HepG2 (cell line): ENCODE data around the gene DCST2. TPM values are rescaled to one million over a fixed set of nuclear protein-coding genes. Genes with fewer than 3 reads are reported as not detected.

ENCODE experiments used
- CHCHD3 ChIP-seq: sonication (generic); formaldehyde crosslinking; IDR thresholded peaks from 2 replicates; pipeline ENCODE4 v1.8.0; 2022; ENCODE audit warnings: mild to moderate bottlenecking, missing genetic modification reagents, moderate library complexity
- ELF4 ChIP-seq: sonication (generic); formaldehyde crosslinking; IDR thresholded peaks from 2 replicates; pipeline ENCODE4 v1.5.0; 2020; ENCODE audit warnings: missing genetic modification reagents, mild to moderate bottlenecking, moderate library complexity, borderline replicate concordance
- NR2F2 ChIP-seq: IDR thresholded peaks from 2 replicates; pipeline ENCODE4 v1.6.1; 2012; ENCODE audit warnings: low read depth, inconsistent platforms, borderline replicate concordance
- SRSF4 ChIP-seq: fragments of 200-400 bp; formaldehyde crosslinking; IDR thresholded peaks from one replicate; pipeline ENCODE4 v1.6.1; 2018; ENCODE audit warnings: mild to moderate bottlenecking, low read depth, low read length, moderate library complexity; ENCODE audit not compliant: poor library complexity, severe bottlenecking
- TAF1 ChIP-seq: sonication (generic); formaldehyde crosslinking; IDR thresholded peaks from 2 replicates; pipeline ENCODE4 v1.4.0; 2020; ENCODE audit warnings: missing genetic modification reagents
- TBX3 ChIP-seq: fragments of 450-650 bp; IDR thresholded peaks from 2 replicates; pipeline ENCODE4 v1.6.1; 2017; ENCODE audit warnings: antibody characterized with exemption, mild to moderate bottlenecking, inconsistent platforms, borderline replicate concordance
- ZGPAT ChIP-seq: IDR thresholded peaks from 2 replicates; pipeline ENCODE4 v1.6.1; 2016; ENCODE audit warnings: mild to moderate bottlenecking
- ZMYM2 ChIP-seq: sonication (generic); formaldehyde crosslinking; IDR thresholded peaks from 2 replicates; pipeline ENCODE4 v1.8.0; 2022; ENCODE audit warnings: mild to moderate bottlenecking, missing genetic modification reagents
- ZNF441 ChIP-seq: sonication (generic); formaldehyde crosslinking; IDR thresholded peaks from 2 replicates; pipeline ENCODE4 v1.7.0; 2021; ENCODE audit warnings: missing genetic modification reagents, borderline replicate concordance
- ZNF510 ChIP-seq: sonication (generic); formaldehyde crosslinking; IDR thresholded peaks from 2 replicates; pipeline ENCODE4 v1.4.0; 2020; ENCODE audit warnings: low read depth, mild to moderate bottlenecking, missing genetic modification reagents
- ZNF589 ChIP-seq: sonication (generic); formaldehyde crosslinking; conservative IDR thresholded peaks from 2 replicates; pipeline ENCODE4 v1.8.0; 2022; ENCODE audit warnings: mild to moderate bottlenecking, moderate library complexity, missing genetic modification reagents
- ZNF878 ChIP-seq: sonication (generic); formaldehyde crosslinking; IDR thresholded peaks from 2 replicates; pipeline ENCODE4 v1.8.1; 2023; ENCODE audit warnings: mild to moderate bottlenecking, missing genetic modification reagents, moderate library complexity
- ZSCAN20 ChIP-seq: sonication (generic); formaldehyde crosslinking; IDR thresholded peaks from 2 replicates; pipeline ENCODE4 v1.4.0; 2020; ENCODE audit warnings: missing genetic modification reagents, mild to moderate bottlenecking, borderline replicate concordance
- polyA plus RNA-seq, 8 experiments: library from polyadenylated mRNA; depleted of rRNA in 3 of 8; stranded (reverse) in 7 of 8; unstranded in 1 of 8; fragments of >200 nt; fragmentation: Illumina TruSeq in 4 of 8; extraction: Trizol in 4 of 8; gene quantifications; 2 replicates each; pipeline versions ENCODE4 v1.2.1 to v1.2.3, GENCODE V29; 2011 to 2016; ENCODE audit warnings: low read depth in 4 of 8, missing spikeins in 1 of 8, mixed read lengths in 1 of 8; ENCODE audit not compliant: insufficient read depth in 1 of 8
- total RNA-seq, 5 experiments: library from RNA; depleted of rRNA; stranded (reverse); fragments of >200 nt; fragmentation: Illumina TruSeq; extraction: Trizol; gene quantifications; 2 replicates each; pipeline ENCODE4 v1.2.3, GENCODE V29; 2016; ENCODE audit warnings: low read depth in 1 of 5
- TF ChIP-seq, protein P1 (sequence below): sonication (generic); formaldehyde crosslinking; IDR thresholded peaks from 2 replicates; pipeline ENCODE4 v1.4.0; 2020; ENCODE audit warnings: missing genetic modification reagents
- TF ChIP-seq, protein P2 (sequence below): sonication (generic); formaldehyde crosslinking; IDR thresholded peaks from 2 replicates; pipeline ENCODE4 v1.4.0; 2020; ENCODE audit warnings: mild to moderate bottlenecking, missing genetic modification reagents
- TF ChIP-seq, protein P3 (sequence below), 2 experiments: sonication (generic) in 1 of 2; formaldehyde crosslinking in 1 of 2; IDR thresholded peaks; 2 replicates each; pipeline versions ENCODE4 v1.4.0 to v1.6.1; 2018 to 2020; ENCODE audit warnings: missing genetic modification reagents in 2 of 2, borderline replicate concordance in 1 of 2, low read depth in 1 of 2, mild to moderate bottlenecking in 1 of 2, missing biosample characterization in 1 of 2
- TF ChIP-seq, protein P4 (sequence below): sonication (generic); formaldehyde crosslinking; IDR thresholded peaks from 2 replicates; pipeline ENCODE4 v1.5.1; 2020; ENCODE audit warnings: missing genetic modification reagents, mild to moderate bottlenecking, borderline replicate concordance

Gene DCST2
- total and polyA plus RNA-seq, 2 of the 13 experiments (the other 11 are each of a cell fraction or from before 2014, with no cell fraction given) = 0.74 TPM; not detected in 1

GRCh38 chr1:154974102-154974807 lies 59.3 kb downstream of the DCST2 start, which contains the start of gene CKS1B (continued):
- TF ChIP-seq, protein P1, sequence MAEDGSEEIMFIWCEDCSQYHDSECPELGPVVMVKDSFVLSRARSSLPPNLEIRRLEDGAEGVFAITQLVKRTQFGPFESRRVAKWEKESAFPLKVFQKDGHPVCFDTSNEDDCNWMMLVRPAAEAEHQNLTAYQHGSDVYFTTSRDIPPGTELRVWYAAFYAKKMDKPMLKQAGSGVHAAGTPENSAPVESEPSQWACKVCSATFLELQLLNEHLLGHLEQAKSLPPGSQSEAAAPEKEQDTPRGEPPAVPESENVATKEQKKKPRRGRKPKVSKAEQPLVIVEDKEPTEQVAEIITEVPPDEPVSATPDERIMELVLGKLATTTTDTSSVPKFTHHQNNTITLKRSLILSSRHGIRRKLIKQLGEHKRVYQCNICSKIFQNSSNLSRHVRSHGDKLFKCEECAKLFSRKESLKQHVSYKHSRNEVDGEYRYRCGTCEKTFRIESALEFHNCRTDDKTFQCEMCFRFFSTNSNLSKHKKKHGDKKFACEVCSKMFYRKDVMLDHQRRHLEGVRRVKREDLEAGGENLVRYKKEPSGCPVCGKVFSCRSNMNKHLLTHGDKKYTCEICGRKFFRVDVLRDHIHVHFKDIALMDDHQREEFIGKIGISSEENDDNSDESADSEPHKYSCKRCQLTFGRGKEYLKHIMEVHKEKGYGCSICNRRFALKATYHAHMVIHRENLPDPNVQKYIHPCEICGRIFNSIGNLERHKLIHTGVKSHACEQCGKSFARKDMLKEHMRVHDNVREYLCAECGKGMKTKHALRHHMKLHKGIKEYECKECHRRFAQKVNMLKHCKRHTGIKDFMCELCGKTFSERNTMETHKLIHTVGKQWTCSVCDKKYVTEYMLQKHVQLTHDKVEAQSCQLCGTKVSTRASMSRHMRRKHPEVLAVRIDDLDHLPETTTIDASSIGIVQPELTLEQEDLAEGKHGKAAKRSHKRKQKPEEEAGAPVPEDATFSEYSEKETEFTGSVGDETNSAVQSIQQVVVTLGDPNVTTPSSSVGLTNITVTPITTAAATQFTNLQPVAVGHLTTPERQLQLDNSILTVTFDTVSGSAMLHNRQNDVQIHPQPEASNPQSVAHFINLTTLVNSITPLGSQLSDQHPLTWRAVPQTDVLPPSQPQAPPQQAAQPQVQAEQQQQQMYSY (CRISPR knock-in tag) = peak; percentile 19; the same call in 1 of the 2 replicates
- TF ChIP-seq, protein P2, sequence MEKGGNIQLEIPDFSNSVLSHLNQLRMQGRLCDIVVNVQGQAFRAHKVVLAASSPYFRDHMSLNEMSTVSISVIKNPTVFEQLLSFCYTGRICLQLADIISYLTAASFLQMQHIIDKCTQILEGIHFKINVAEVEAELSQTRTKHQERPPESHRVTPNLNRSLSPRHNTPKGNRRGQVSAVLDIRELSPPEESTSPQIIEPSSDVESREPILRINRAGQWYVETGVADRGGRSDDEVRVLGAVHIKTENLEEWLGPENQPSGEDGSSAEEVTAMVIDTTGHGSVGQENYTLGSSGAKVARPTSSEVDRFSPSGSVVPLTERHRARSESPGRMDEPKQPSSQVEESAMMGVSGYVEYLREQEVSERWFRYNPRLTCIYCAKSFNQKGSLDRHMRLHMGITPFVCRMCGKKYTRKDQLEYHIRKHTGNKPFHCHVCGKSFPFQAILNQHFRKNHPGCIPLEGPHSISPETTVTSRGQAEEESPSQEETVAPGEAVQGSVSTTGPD = no peak
- TF ChIP-seq ZNF878 (CRISPR knock-in tag) = peak; percentile 87
- peak; percentile 71; the same call in 1 of the 2 replicates for TF ChIP-seq TAF1 (CRISPR knock-in tag)
- TF ChIP-seq TBX3 = peak; percentile 56; the same call in 1 of the 2 replicates
- TF ChIP-seq, protein P3, sequence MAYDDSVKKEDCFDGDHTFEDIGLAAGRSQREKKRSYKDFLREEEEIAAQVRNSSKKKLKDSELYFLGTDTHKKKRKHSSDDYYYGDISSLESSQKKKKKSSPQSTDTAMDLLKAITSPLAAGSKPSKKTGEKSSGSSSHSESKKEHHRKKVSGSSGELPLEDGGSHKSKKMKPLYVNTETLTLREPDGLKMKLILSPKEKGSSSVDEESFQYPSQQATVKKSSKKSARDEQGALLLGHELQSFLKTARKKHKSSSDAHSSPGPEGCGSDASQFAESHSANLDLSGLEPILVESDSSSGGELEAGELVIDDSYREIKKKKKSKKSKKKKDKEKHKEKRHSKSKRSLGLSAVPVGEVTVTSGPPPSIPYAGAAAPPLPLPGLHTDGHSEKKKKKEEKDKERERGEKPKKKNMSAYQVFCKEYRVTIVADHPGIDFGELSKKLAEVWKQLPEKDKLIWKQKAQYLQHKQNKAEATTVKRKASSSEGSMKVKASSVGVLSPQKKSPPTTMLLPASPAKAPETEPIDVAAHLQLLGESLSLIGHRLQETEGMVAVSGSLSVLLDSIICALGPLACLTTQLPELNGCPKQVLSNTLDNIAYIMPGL (CRISPR knock-in tag; IDR thresholded peaks at IDR 0.05; ENCODE audit: borderline replicate concordance in 1 of 2, low read depth in 1 of 2) = peak; percentile 7 to 71; a peak in 3 of 4 replicates
- peak; percentile 81; the same call in 1 of the 2 replicates for TF ChIP-seq ZNF510 (CRISPR knock-in tag)
- TF ChIP-seq, protein P4, sequence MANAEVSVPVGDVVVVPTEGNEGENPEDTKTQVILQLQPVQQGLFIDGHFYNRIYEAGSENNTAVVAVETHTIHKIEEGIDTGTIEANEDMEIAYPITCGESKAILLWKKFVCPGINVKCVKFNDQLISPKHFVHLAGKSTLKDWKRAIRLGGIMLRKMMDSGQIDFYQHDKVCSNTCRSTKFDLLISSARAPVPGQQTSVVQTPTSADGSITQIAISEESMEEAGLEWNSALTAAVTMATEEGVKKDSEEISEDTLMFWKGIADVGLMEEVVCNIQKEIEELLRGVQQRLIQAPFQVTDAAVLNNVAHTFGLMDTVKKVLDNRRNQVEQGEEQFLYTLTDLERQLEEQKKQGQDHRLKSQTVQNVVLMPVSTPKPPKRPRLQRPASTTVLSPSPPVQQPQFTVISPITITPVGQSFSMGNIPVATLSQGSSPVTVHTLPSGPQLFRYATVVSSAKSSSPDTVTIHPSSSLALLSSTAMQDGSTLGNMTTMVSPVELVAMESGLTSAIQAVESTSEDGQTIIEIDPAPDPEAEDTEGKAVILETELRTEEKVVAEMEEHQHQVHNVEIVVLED (CRISPR knock-in tag) = peak; percentile 88
- no peak for TF ChIP-seq ZNF589
- peak; percentile 80 for TF ChIP-seq ZGPAT (CRISPR knock-in tag)
- no peak for TF ChIP-seq ZMYM2
- TF ChIP-seq ZNF441 (CRISPR knock-in tag) = no peak
- TF ChIP-seq CHCHD3 (CRISPR knock-in tag) = peak; percentile 85; the same call in 1 of the 2 replicates
- no peak for TF ChIP-seq ZSCAN20 (CRISPR knock-in tag)
- TF ChIP-seq NR2F2 = peak; percentile 46
- TF ChIP-seq ELF4 (CRISPR knock-in tag) = peak; percentile 69
- TF ChIP-seq SRSF4 = no peak
